Common myeloid progenitor, CD34-positive (primary cell): ENCODE results near the gene RPS17.
A peak's percentile ranks its signal among the peaks of the same experiment; 100 is the strongest.
"Not testable (repeated sequence)": the region's sequence is repeated elsewhere in the genome, so short reads cannot be mapped to it uniquely, and the experiment has no call there.

Experiments
- CTCF ChIA-PET: fragments of 350-600 bp; sonication (Branson Sonifier 250); formaldehyde crosslinking; loops from one replicate; lab custom pipeline; 2021; ENCODE audit warnings: antibody characterized with exemption; lab: Charles Lee
- POLR2A ChIA-PET: fragments of 350-600 bp; sonication (Branson Sonifier 250); formaldehyde crosslinking; loops from one replicate; lab custom pipeline; 2021; ENCODE audit warnings: antibody characterized with exemption; lab: Charles Lee
- DNase-seq, 3 donors: peaks; one replicate each; pipeline versions ENCODE4 v3.0.0 to v3.0.0-alpha.2; 2013
- H3K27ac ChIP-seq, 2 experiments: 1 replicate in 1 of 2; 2 replicates in 1 of 2; pipeline ENCODE4 v1.7.0; 2013; ENCODE audit warnings: inconsistent platforms in 2 of 2, low read length in 2 of 2, mild to moderate bottlenecking in 2 of 2, low read depth in 1 of 2, moderate library complexity in 1 of 2; ENCODE audit not compliant: severe bottlenecking in 2 of 2, insufficient read depth in 1 of 2, poor library complexity in 1 of 2
- H3K27me3 ChIP-seq, 5 experiments: replicated peaks in 2 of 5; 1 replicate in 3 of 5; 2 replicates in 2 of 5; pipeline versions ENCODE4 v1.6.1 to v1.7.0; 2013; ENCODE audit warnings: low read length in 4 of 5, mild to moderate bottlenecking in 2 of 5, moderate library complexity in 2 of 5, inconsistent platforms in 1 of 5; ENCODE audit not compliant: insufficient read depth in 5 of 5, control insufficient read depth in 4 of 5
- H3K36me3 ChIP-seq, 4 experiments: 1 replicate in 2 of 4; 2 replicates in 2 of 4; pipeline versions ENCODE4 v1.6.1 to v1.7.0; 2013; ENCODE audit warnings: low read length in 3 of 4, control low read depth in 1 of 4, mild to moderate bottlenecking in 1 of 4; ENCODE audit not compliant: control insufficient read depth in 4 of 4, insufficient read depth in 4 of 4
- H3K4me1 ChIP-seq, 4 experiments: 1 replicate in 3 of 4; 2 replicates in 1 of 4; pipeline versions ENCODE4 v1.6.1 to v1.7.1; 2013; ENCODE audit warnings: low read length in 3 of 4, mild to moderate bottlenecking in 3 of 4, control low read depth in 1 of 4, inconsistent platforms in 1 of 4, moderate library complexity in 1 of 4; ENCODE audit not compliant: control insufficient read depth in 4 of 4, insufficient read depth in 4 of 4; ENCODE audit errors: control extremely low read depth in 1 of 4
- H3K4me3 ChIP-seq, 7 experiments: 1 replicate in 4 of 7; 2 replicates in 3 of 7; pipeline versions ENCODE4 v1.5.1 to v1.7.0; 2013; ENCODE audit warnings: mild to moderate bottlenecking in 7 of 7, low read length in 6 of 7, moderate library complexity in 6 of 7, inconsistent platforms in 2 of 7, low read depth in 2 of 7, control low read depth in 1 of 7; ENCODE audit not compliant: insufficient read depth in 4 of 7, control insufficient read depth in 1 of 7; ENCODE audit errors: extremely low read depth in 1 of 7
- H3K9me3 ChIP-seq, 5 experiments: 1 replicate in 4 of 5; 2 replicates in 1 of 5; pipeline versions ENCODE4 v1.6.1 to v1.7.1; 2013; ENCODE audit warnings: low read length in 4 of 5, mild to moderate bottlenecking in 2 of 5, inconsistent platforms in 1 of 5, low read depth in 1 of 5, moderate library complexity in 1 of 5; ENCODE audit not compliant: control insufficient read depth in 4 of 5, insufficient read depth in 2 of 5; ENCODE audit errors: control extremely low read depth in 1 of 5
- WGBS: methylation state at CpG from one replicate; pipeline ENCODE4 v1.1.5; 2013; ENCODE audit not compliant: insufficient coverage; 5-methylcytosine and 5-hydroxymethylcytosine counted together

Gene RPS17

GRCh38 chr15:82539691-82540054 is 584 bp downstream of the RPS17 start:
- ChIA-PET CTCF (interaction anchor here (2.3 to 2.8 kb wide), 2 partner anchors 9 to 470 kb away, joined by 6 to 24 read pairs; no protein-coding TSS in a partner anchor), POLR2A (interaction anchor here (0.9 to 1.4 kb wide), 3 partner anchors 9 to 446 kb away, joined by 3 to 4 read pairs (median 3); no protein-coding TSS in a partner anchor)
- peaks cover 0 to 4% (median 0%) of the 10 kb centered on the region in 5 experiments for H3K27me3 ChIP-seq
- no peaks in the 10 kb centered on the region for H3K9me3 ChIP-seq
- H3K27ac ChIP-seq = peak overlapping the region; percentile 86 to 94
- peaks cover 9 to 42% (median 33%) of the 10 kb centered on the region in 4 experiments for H3K36me3 ChIP-seq
- peak overlapping the region; percentile 78 to 99 (median 92) for H3K4me3 ChIP-seq
- peaks cover 0 to 28% (median 19%) of the 10 kb centered on the region in 4 experiments for H3K4me1 ChIP-seq
- DNase-seq = no peak
- WGBS = under 1% methylated on average over 23 of the region's 23 CpGs

GRCh38 chr15:82538961-82539690 is 1.1 kb downstream of the RPS17 start:
- Histone ChIP-seq H3K27me3 (no peaks in the 10 kb centered on the region), H3K4me3 (peak overlapping the region; percentile 78 to 99 (median 92)), H3K9me3 (no peaks in the 10 kb centered on the region), H3K4me1 (peaks cover 0 to 28% (median 19%) of the 10 kb centered on the region in 4 experiments), H3K27ac (peak overlapping the region; percentile 86 to 94), H3K36me3 (peaks cover 9 to 43% (median 34%) of the 10 kb centered on the region in 4 experiments)
- 20% methylated on average over 22 of the region's 28 CpGs for WGBS
- CTCF ChIA-PET = interaction anchor here (2.3 to 2.8 kb wide), 2 partner anchors 8 to 470 kb away, joined by 6 to 24 read pairs; no protein-coding TSS in a partner anchor
- POLR2A ChIA-PET = interaction anchor here (1.1 to 1.4 kb wide), 2 partner anchors 8 to 211 kb away, joined by 3 to 4 read pairs; no protein-coding TSS in a partner anchor
- DNase-seq = no peak

GRCh38 chr15:82537351-82537908 is 2.8 kb downstream of the RPS17 start:
- Histone ChIP-seq H3K4me1 (peaks cover 0 to 24% (median 19%) of the 10 kb centered on the region in 4 experiments), H3K27me3 (no peaks in the 10 kb centered on the region), H3K27ac (peak overlapping the region in 1 of 2 experiments; percentile 94), H3K4me3 (peak overlapping the region in 1 of 7 experiments; percentile 92), H3K9me3 (no peaks in the 10 kb centered on the region), H3K36me3 (peaks cover 9 to 52% (median 41%) of the 10 kb centered on the region in 4 experiments)
- POLR2A ChIA-PET = no interaction called here
- CTCF ChIA-PET = no interaction called here
- 80% methylated on average over 1 of the region's 4 CpGs for WGBS
- no peak for DNase-seq

- Histone ChIP-seq H3K36me3 (peaks cover 9 to 52% (median 41%) of the 10 kb centered on the region in 4 experiments), H3K9me3 (no peaks in the 10 kb centered on the region), H3K4me3 (no peak overlapping the region), H3K4me1 (peaks cover 0 to 24% (median 19%) of the 10 kb centered on the region in 4 experiments), H3K27ac (no peak overlapping the region), H3K27me3 (no peaks in the 10 kb centered on the region)
- CTCF ChIA-PET = interaction anchor here (1.3 kb wide), 1 partner anchor 463 kb away, joined by 3 read pairs; no protein-coding TSS in a partner anchor
- WGBS = 86% methylated on average over 9 of the region's 11 CpGs
- POLR2A ChIA-PET = no interaction called here
- no peak for DNase-seq
These were observed 3.6 kb downstream of the RPS17 start for GRCh38 chr15:82536409-82537350.

GRCh38 chr15:82535566-82536408 is 4.5 kb downstream of the RPS17 start:
- H3K4me1 ChIP-seq = peaks cover 0 to 17% (median 13%) of the 10 kb centered on the region in 4 experiments
- no peak overlapping the region for H3K4me3 ChIP-seq
- CTCF ChIA-PET = interaction anchor here (0.5 to 1.3 kb wide), 2 partner anchors 464 to 684 kb away, joined by 3 read pairs; no protein-coding TSS in a partner anchor
- H3K27me3 ChIP-seq = no peaks in the 10 kb centered on the region
- 95% methylated on average over 7 of the region's 9 CpGs for WGBS
- POLR2A ChIA-PET = no interaction called here
- H3K27ac ChIP-seq = no peak overlapping the region
- DNase-seq = no peak
- H3K9me3 ChIP-seq = no peaks in the 10 kb centered on the region
- H3K36me3 ChIP-seq = peaks cover 9 to 52% (median 41%) of the 10 kb centered on the region in 4 experiments

- H3K36me3 ChIP-seq = peaks cover 9 to 52% (median 41%) of the 10 kb centered on the region in 4 experiments
- CTCF ChIA-PET = interaction anchor here (0.5 to 1.2 kb wide), 2 partner anchors 8 to 684 kb away, joined by 3 read pairs; no protein-coding TSS in a partner anchor
- DNase-seq, H3K4me3 ChIP-seq, H3K27ac ChIP-seq, H3K27me3 ChIP-seq, POLR2A ChIA-PET, H3K9me3 ChIP-seq: not testable (repeated sequence)
- 97% methylated on average over 3 of the region's 5 CpGs for WGBS
- peaks cover 0 to 19% (median 13%) of the 10 kb centered on the region in 4 experiments for H3K4me1 ChIP-seq
These were observed 5.1 kb downstream of the RPS17 start for GRCh38 chr15:82535151-82535550.
